NCI-H82 treated with DMSO at 0.1 percent for 48 hours (cell line): ENCODE measurements around the gene MOSPD3.

Experiments used
- DNase-seq: peaks from one replicate; lab custom pipeline; 2025; ENCODE audit not compliant: unreplicated experiment; lab: John Stamatoyannopoulos, UW

MOSPD3 gene

DNA sequence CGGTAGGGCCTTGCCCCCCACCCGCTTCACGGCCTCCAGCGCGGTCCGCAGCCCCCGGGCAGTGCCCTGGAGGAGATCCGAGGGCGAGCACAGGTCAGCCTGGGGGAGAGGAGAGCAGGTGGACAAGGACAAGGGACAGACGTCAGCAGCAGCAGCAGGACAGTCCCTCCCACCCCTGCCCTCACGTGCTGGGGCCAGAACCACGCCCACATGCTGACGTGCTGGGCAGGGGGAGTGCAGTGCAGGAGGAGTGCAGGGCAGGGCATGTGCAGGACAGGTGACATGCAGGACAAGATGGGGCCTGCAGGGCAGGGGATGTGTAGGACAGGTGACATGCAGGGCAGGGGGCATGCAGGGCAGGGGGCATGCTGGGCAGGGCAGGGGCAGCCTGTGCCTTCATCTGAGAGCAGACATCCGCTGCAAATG lies 37.1 kb upstream of the MOSPD3 start:
- DNase-seq: no peak

DNA sequence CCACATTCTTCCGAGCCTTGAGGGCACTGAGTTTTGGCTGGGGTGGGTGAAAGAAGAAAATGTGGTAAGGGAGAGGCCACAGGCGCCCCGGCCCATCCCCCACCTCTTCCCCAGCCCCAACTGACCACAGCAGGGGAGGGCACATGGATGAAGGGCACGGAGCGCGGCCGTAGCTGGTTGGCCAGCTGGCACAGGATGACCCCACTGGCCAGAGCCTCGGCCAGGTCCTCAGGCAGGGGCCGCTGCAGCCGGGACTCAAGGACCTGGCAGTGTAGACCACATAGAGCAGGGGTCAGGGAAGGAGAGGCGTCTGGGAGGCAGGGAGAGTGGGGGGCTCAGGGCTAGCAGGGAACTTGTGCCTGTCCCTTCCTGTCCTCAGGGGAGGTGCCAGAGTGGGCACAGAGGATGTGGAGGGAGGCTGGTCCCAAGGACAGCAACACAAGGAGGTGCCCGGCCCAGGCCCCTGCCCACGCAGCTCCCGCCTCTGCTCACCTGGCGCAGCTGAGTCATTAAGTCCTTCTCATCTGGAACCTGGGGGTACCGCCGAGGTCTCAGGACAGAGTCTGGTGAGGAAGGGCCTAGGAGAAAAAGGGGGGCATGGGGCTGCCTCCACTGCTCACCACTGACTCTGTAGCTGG lies 36.5 kb upstream of the MOSPD3 start:
- no peak for DNase-seq

DNA sequence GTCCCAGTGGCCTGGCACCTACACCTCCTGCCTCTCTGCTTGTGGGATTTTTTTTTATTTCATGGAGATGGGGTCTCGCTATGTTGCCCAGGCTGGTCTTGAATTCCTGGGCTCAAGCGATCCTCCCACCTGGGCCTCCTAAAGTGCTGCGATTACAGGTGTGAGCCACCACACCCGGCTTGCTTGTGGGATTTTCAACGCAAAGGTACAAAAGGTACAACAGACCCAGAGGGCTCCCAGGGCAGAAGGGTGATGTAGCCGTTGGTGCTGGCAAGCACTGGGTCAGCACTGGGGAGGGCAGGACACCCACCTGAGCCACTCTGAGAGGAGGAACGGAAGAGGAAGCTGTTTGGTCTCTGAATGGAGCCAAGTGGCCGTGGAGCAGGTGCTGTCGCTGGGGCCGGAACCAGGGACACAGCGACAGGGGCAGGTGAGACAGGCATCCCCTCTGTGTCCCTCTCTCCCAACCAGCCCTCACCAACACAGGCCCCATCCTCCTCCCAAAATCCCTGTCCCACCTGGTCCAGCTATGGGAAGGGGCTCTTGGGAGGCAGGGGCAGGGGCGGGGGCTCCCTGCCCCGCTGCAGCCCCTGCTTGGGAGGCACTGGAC lies 35.9 kb upstream of the MOSPD3 start:
- DNase-seq: no peak

DNA sequence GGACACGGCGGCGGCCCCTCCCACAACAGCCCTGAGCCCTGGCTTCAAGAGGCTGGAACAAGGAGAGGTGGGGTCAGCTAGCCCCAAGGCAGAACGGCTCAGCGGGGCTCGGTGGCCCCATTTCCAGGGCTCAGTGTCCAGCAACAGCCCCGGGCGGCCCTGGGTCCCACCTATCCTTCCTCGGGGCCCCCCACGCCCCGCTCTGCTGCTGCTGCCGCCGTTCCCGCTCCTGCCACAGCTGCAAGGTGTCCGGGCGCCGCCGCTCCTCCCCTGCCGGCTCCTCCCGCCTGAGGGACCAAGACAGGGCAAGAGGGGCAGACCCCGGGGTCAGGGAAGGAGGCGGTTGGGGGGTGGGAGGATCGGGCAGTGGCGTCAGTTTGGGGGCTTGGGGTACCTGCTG lies 35.2 kb upstream of the MOSPD3 start:
- DNase-seq: no peak

DNA sequence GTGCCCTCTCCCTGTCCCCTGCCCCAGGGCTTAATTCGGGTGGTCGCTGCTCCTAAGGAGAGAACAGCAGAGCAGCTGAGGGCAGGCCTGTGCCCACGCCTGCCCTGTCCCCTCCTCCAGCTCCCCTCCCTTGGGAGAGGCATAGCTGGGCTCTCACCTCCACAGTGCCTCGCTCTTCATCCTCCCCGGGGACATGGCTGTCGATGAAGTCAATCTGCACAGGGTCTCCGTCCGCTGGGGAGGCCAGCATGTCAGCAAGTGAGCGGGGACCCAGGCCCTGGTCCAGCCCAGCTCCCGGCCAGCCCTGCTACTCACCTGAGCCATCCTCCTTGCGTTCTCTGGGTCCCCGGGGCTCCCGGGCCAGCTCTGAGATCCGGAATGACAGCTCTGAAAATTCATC lies 34.8 kb upstream of the MOSPD3 start:
- no peak for DNase-seq

DNA sequence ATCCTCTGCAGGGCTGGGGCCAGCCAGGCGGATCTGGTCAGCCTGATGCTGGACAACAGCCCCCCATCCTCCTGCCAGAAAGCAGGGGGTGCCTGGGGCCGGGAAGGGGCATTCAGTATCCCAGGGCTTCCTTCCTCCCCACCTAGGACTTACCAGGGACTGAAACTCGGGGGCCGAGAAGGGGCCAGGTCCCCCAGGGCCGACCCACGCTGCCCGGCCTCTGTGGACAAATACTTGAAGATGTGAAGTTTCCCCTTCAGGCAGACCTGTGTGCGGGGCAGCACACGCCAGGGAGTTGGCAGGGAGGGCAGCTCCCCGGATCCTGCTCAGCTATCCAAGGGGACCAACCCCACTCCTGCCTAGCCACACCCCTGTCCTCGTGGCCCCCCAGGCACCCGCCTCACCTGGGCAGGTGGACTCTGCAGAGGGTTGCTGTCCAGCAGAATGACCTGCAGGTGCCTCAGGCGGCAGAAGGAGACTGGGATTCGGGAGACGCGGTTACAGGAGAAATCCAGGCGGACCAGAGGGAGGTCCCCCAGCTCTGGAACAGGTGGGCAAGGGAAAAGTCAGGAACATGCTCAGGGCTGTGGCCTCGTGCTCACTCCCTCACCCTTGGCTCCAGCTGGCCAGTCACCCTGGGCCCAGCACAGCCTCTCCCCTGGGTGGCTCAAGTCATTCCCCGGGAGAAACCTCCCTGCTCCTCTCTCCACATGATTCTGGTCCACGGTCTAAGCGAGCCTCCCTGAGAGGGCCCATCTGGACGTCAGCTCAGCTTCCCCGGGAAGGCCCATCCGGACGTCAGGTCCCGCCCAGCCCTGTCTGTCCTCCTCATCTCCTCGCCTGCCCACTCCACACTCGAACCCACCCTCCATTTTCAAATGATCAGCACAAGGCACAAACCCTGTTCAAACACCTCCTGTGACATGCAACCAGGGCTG lies 33.8 kb upstream of the MOSPD3 start:
- DNase-seq: no peak

DNA sequence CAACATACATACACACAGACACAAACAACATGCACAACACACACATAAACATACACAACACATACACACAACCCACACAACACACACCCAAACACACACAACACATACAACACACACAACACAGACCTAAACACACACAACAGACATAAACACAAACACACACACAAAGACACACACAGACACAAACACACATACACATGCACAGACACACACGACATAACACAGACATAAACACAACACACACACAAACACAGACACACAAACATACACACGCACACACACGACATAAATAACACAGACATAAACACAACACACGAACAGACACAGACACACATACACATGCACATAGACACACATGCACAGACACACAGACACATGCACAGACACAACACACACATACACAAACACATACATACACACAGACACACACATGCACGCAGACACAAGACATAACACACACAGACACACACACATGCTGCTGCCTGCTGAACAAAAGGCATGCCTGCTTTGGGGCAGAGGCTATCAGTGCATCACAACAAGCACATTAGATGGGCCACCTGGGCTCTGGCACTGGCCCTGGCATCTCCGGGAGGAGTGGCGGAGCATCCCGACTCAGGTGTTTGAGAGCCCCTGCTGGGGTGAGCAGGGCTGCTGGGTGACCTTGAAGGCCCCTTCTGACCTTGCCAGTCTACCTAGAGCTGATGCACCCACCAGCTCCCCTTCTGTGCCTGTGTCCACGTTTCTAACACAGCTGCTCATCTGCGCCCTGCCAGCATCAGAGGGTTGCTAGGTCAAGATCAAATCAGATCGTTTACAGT lies 31.7 kb upstream of the MOSPD3 start:
- no peak for DNase-seq

DNA sequence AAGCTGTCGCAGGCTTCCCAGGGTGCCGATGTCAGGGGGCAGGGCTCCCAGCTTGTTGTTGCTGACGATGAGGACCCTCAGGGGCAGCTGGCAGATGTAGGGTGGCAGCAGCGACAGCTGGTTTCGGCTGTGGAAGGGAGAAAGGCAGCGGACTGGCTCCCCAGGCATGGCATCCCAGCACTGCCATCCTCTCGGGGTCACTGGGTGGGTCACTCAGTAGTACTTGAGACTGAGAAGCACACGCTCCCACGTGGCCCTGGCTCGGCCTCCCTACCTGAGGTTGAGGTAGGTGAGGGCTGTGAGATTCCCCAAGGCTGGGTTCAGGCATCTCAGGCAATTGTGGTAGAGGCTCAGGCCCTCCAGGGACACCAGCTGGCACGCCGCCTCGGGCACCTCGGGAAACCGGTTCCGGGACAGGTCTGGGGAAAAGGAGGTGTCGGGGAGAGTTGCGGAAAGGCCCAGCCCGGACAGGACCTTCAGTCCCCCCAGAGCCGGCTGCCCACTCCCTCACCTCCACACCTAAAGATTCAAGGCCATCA lies 30.2 kb upstream of the MOSPD3 start:
- no peak for DNase-seq

DNA sequence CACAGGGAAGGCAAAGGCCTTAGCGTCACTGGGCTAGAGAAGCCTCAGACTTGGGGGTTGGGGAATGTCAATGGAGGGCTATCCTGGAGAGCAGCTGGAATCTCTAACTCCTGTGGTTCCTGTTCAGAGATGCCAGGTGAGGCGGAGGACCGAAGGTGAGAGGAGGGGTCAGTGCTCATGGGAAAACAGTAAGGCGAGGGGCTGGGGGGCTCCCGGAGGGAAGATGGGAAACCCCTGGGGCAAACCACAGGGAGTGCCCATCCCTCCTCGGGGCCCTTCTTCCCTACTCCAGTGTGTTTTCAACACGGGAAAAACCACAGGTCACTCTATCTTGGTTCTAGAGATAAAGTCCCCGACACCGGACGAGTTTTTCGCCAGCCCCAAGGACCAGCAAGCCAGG lies 29.7 kb upstream of the MOSPD3 start:
- no peak for DNase-seq

DNA sequence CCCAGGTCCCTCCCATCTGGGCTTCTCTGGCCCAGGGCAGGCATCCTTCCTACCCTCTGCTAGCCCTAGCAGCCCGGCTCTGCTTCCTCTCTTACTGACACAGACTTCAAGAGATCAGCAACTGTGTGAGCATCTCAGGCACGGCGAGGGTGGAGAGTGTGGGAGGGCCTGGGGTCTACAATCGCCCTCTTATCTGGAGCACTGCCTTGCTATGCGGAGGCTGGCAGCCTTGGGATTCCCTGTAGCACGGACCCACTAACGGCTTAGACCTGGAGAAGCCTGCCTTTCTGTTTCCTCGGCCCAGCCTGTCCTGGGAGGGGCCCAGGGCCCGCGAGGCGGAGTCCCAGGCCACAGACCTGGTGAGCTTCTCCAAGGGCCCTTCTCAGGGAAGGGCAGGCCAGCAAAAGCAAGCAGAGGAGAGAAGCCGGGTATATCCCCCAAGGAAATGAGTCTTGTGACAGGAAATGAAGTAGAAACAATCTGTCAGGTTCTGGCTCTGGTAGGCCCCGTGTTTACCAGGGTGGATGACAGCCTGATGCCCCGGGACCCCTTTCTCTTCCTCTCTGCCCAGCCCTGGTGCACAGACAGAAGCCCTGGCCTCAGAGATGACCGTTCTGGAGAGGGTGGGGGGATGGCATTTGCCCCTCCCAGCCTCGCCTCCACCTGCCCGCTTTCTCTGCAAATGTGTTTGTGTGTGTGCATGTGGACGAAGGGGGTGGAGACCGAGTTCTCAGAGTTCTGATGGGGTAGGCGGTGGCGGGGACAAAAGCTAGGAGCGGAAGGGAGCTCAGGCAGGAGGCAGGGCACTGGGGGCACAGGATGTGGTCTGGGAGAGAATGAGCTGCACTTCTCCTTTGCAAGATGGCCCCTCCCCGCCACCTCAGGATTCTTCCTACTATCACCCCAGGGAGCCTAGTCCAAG lies 28.9 kb upstream of the MOSPD3 start:
- no peak for DNase-seq

DNA sequence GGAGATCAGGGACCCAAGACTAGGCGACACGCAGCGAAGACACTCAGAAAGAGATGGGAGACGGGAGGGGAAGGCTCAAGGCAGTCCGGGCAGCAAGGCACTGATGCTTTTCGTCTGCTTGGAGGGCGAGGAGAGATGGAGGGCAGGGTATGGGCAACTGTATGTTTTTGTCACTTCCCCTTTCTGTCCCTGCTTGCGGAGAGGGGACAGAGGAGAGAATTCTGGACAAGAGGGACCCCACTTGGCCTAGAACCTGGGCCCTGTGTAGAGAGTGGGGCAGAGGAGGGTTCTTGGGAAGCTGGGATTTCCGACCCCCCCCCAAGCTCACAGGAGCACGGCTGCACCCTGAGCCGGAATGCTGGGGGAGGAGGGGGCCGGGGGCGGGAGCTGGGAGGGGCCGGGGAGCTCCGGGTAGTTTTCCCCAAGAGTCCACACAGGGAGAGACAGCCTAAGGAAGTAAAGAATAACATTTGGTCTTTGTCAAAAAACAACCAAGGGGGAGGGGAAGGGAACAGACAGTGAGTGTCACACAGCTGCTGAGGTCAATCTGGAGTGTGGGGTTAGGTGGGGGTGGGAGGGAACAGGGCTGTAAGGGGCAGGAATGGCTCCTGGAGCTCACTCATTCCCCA lies 28.2 kb upstream of the MOSPD3 start:
- no peak for DNase-seq

DNA sequence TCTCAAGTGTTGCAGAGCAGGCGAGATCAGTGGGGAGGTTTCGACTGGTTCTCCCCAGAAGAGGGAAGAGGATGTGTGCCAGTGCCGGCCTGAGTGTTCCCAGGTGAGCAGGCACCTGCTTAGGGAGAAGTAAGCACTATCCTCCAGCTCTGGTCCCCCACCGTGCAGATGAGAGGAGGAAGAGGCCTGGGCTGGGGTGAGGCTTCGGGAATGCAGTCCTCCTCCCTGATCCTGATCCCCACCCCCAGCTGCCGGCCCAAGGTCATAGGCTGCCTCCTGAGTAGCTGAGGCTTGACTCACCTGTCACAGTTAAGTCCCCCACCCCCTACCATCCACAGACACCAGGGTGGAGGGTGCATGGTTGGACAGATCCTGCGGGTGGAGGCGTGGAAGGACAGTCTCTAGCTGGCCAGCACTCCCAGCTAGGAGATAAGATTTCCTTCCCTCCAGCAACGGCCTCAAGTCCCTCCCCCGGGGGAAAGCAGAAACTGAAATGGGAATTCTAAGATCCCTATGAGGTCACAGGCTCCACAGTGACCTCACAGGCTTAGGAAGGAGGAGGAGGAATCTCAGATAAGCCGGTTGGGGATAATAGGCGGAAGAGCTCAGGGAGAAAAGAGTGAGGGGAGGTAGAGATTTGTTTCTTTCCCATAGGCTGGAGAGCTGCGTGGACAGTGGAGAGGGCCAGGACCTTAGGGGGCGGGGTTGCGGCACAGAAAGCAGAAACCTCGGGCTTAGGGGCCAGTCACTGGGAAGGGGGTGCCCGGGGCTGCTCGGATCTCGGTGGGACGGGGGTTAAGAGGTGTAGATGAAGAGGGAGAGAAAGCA lies 27.4 kb upstream of the MOSPD3 start:
- peak; percentile 57 for DNase-seq

DNA sequence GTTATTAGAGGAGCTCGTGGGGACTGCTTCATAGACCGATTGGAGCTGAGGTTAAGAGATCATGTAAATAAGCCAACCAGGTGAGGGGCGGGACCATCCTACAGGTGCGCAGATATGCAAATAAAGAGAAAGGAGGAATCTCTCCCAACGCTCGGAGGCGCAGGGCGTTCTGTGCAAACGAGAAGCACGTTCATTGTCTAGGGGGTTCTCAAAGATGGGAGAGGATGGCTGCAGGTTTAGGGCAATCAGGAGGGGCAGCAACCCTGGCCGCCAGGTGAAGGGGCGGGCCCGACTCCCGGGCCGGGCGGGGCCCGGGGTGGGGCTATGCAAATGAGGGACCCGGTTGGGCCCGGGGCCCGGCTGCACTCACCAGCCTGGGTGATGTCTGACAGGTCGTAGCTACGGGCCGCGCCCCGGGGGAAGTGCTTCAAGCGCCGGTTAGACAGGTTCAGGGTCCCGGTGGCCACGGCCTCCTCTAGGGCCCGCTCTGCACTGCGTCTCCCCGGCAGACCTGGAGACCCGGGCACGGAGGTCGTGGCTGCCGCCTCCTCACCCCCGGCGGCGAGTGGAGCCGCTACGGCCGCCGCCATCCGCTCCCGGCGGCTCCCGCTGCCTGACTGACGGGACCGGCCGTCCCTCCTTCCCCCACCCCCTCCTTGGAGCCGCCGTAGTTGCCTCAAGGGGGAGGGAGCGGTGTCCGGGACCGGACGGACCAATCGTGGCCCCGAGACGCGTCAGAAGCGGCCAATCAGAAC lies 26.7 kb upstream of the MOSPD3 start, which contains the start of gene LRCH4:
LRCH4 (minus strand) TSS at position 619 of the 755 bp plus-strand sequence; CDS start at position 590, 29 bp downstream.
- no peak for DNase-seq

DNA sequence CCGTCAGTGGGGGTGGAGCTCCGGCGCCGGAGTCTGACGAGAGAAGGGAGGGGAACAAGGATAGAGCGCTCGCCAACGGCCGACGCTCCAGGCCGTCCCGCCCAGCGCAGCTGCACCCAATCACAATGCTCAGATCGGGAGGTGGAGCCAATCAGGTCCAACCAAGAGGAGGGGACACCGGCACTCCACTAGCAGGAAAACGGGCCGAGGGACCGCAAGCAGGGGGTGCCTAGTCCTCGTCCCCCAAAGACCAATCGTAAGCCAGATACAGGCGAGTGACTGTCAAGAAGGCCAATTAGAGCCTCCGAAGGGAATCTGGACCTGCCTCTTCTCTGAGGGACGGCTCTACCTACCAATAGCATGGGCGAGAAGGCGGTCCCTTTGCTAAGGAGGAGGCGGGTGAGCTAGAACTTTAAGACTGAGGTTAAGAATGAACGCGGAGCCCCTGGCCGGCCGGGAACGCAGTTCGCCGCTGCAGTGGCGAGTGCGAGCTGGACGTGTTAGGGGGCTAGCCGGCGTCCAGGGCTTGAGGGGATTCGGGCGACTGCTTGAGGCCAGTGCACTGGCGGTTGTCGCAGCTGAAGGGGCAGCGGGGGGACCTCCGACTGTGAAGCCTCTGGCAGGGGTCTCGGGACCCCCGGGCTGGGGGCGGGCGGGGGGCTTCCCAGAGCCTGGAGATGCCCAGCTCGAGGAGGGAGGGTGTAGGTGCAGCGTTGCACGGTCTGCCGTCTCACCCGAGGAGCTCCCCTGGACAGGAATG lies 25.9 kb upstream of the MOSPD3 start, which contains the start of gene FBXO24:
FBXO24 (plus strand) TSS at position 63 of the 760 bp plus-strand sequence; CDS start at position 361, 298 bp downstream.
- peak; percentile 99 for DNase-seq

DNA sequence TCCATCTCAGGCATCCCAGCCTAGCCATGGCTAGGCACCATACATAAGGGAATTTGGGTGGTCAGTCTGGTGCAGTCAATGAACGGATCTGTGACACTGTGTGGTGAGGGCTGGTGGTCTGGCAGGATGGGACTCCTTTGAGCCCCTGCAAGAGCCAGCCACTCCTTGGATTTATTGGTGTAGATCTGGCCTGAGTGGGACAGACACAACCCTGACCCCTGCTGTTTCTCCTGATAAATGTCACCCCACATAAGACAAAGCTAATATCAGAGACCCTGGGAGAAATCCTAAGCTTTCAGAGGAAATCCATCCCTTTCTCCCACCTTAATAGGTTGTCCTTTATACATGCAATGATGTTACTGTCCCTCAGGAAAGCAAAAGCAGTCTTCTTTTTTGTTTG lies 23.9 kb upstream of the MOSPD3 start:
- DNase-seq: peak; percentile 16

DNA sequence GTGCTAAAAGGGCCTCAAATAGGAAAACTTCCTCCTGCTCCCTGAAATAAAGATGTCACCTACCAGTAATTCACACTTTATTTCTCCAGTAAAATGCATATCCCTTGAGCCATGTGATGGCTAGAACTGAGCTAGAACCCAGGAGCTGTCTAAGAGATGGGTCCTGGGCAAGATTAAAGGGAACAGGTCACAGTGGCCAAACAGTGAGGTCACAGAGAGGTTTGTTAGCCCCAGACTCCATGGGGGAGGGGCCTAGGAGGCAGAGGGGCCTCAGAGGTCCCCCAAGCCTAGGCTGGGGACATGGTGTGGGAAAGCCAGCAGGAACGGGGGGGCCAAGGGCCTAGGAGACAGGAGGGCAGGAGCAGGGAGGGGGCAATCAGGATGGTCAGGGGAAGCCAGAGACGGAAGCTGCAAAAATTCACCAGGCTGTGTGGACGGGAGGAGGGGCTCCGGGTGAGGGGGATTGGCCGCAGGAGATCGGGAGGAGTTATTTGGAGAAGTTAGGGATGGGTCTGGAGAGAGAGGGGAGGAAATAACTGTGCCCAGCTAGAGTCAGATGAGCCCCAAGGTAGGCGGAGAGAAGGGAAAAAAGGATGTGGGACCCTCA lies 22.9 kb upstream of the MOSPD3 start:
- DNase-seq: no peak
